ENCODE measurements around the gene ERCC6.

The ERCC6 gene

DNA sequence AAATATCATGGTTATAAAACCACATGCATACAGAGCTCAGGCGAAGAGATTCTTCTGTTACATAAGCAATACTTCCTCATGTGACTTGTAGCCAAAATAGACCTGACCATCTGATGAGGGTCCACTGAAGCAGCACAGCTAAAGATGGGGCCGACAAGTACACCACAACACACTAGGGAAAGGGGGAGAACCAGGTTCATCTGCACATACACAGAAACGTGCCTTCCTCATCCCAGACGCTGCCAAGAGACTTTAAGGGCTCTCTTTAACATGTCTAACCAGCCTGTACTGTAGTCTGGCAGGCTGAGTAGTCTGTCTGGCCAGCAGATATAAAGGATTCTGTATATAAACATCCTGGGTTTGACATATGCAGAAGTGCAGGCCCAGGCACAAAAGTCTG is 30.3 kb downstream of the ERCC6 start:
- no peak for DNase-seq

DNA sequence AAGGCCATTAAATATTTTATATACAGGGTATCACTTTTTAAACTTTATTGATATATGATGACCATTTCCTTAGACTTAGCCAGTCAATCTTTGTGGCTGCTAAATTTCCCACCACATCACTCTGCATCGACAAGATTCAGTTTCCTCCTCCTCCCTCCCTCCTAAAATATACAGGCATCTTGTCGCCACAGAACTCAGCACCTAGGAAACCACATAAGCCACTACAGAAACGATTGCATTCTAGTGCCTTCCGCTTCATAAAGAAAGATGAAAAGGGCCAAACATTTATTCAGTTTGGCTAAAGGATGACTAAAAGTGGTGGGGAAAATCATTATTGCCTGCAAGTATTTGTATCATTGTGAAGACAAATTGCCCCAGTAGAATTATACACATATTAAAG is 30.7 kb downstream of the ERCC6 start:
- DNase-seq, result no peak

DNA sequence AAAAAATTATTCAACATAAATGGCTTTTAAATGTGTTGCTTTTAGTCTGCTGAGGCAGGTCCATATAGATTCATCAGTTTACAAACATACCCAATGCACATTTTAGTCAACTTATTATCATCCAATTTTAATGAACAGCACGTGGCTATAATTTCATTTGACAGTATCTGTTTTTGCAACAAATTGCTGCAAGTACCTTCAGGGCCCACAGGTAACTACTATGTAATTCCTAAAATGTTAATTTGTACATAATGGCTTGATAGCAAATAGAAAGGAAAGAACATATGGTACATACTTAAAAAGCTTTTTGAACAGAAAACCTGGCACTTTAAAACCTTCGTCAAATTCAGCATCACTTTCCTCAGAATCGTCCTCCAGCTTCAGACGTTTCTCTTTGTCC is 33.3 kb downstream of the ERCC6 start:
- no peak for DNase-seq

DNA sequence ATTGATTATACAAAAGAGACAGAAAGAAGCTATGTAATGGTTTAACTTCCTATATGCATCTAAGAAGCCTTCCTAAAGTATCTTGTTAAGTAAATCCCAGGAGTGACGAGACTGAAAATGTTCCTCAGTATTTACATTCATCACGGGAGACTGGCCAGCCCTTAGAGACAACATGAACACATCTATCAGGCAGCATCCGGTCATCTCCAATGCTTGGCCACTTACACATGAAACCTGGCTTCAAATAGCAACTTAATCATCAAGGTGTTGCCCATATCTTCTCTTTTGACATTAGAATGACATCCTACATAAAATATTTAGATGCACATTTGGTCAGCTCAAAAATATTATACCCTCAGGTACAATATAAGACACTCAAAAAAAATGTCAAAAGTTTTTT is 33.8 kb downstream of the ERCC6 start:
- DNase-seq, result no peak

DNA sequence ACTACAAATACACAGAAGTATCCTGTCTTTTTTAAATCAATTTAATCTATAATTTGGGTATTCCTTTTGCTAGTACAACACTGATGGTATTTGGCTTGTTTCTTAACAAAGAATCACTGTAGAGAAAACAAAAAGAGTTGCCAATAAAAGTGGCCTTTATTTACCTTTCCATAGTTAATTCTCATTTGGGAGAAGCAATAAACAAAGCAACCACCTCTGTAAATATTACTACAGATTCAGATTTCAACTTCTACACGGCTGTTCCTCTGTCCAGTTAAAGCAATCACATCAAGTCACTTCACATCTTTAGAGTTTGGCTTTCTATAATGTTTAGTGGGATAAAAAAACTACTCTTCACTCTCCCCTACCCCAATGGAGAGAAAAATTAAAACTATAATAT is 34.4 kb downstream of the ERCC6 start:
- no peak for DNase-seq

DNA sequence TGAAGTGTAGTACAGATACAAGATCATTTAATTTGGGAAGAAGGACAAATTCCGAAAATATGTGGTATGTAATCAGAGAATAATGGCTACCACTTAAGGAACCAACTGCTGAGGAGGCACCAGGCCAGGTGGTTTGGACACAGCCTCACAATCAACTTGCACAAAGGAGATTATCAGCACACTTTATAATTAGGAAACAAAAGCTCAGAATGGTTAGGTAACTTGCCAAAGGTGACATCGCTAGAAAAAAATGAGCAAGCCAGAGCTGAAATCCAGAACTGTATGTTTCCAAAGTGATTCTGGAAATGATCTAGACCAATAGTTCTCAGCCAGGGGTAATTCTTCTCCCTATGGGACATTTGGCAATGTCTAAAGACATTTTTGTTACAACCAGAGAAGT is 36.6 kb downstream of the ERCC6 start:
- no peak for DNase-seq

DNA sequence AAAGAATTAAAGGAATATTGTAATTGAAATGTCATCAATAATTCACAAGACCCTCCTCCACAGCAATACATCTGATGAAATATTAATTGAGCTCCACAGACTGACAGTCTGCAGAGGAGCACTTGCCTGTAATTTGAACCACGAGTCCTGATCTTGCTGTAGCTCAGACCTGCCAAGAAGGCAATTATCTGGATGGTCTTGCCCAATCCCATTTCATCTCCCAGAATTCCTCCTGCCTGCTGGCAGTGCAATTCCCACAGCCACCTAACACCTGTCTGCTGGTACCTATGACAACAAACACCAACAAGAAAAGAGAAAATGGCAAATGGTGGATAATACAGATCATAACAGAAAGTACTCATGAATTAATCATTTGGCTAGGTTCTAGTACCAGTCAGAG is 38.5 kb downstream of the ERCC6 start:
- no peak for DNase-seq

DNA sequence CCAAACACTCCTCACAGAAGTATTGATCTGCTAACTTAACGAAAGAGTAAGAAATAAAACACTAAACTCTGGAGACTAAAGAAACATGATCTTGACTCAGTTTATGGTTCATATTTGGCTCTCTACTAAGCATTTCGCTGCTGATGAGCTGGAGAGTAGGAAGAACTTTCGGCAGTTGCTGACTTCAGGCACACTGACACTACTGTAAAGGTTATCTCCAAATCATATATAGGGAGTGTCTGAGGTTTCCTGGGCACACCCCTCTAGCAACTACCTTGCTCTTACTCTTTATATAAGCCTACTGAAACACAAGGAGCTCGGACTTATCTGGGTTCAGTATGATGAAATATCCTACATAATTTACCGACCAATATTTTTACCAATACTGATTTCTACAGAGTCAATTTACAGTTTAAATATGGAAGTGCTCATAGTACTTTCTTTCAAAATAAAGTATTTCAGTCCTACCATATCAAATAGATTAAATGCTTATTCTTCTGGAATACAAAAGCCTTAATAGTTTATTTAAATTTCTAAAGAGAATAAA is 39.5 kb downstream of the ERCC6 start:
- DNase-seq, result no peak

DNA sequence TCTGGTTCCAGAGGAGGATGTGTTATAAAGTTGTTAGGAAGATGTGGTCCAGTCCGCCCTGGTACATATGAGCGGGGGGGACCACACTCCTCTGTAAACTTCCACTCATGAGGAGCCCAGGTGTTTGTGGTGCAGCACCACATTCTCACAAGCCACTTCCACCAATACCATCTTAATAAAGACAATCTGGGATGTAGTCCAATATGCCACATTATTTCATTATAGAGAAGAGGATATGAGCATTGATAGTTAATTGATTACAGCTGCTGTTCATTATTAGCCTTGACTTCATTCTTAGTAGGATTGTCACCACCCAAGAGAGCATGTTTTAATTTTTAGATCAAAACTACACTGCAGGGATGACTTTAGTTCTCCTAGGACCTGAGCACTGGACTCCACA is 40.5 kb downstream of the ERCC6 start:
- DNase-seq, result no peak

DNA sequence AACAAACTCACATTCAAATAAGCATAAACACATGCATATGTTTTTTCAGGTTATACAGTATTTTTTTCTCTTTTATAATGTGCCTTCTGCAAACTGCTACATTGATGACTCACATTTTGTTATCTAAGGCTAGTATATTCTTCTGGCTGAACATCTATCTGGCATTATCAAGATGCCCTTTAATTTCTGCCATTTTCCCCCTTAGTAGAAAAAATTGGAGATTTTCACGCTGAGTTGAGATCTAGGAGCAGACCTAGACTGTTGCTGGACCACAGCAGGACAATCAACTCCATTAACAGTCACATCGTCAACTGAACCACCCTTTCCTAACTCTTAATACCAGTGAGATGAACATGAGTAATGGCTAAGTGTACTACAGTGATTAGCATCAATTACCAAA is 41.6 kb downstream of the ERCC6 start:
- DNase-seq, result no peak

DNA sequence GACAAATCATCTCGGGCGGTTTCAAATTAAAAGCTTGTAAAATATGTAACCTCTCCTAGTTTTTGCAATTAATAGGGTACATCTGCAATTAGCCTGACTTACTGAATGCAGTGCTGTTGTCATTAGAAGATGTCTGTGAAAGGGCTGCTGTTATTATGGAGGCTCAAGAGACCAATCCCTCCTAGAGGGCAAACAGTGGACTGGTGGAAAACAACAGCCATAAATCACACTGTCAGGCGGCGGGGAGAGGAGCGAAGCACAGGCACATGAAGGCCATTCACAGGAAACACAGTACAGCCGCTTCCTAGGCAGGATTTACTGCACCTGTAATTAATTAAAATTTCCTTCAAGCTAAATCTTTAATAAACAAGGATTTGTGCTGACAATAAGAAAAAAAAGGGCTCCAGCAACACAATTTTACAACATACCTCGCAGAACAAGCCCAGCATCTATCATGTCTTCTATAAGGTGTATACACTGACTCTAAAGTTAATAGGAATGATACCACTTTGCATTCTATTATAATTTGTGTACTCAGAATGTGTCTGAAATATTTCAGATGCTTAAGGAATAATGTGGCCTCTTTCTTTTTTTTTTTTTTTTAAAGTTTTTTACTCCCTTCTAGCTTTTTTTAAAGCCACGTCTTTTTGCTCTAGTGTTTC is 50.7 kb downstream of the ERCC6 start:
- no peak for DNase-seq

DNA sequence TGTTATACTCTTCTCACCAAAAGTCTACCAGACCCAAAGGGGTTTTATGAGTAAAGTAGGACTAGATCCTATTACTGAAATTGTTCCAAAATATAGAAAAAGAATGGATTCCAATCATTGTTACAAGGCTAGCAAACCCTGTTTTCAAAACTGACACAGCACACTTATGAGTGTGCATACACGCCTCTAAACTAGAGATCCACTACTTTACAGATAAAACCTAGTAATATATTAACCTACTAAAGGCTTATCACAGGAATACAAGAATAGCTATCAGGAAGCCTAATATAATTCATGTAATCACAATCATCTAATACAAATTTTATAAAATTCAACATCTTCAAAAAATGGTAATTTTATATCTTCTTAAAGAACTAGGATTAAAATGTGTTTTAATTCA is 52.2 kb downstream of the ERCC6 start:
- no peak for DNase-seq

DNA sequence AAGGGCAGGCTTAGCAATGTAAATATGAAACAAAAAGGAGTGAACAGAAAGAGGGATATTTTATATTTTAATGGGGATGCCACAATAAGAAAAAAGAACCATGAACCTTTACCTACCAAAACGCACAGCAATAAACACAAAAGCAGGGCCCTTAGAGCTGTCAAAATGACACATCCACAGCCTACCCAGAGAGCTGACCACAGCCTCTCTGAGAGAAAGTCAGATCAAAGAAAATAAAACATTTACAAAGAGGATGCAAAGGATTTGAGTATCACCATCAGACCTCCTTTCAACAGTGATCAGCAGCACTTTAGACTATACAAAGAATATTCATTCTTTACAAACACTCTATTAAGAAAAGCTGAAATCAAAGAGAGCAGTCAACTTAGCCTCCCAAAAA is 52.9 kb downstream of the ERCC6 start:
- no peak for DNase-seq

DNA sequence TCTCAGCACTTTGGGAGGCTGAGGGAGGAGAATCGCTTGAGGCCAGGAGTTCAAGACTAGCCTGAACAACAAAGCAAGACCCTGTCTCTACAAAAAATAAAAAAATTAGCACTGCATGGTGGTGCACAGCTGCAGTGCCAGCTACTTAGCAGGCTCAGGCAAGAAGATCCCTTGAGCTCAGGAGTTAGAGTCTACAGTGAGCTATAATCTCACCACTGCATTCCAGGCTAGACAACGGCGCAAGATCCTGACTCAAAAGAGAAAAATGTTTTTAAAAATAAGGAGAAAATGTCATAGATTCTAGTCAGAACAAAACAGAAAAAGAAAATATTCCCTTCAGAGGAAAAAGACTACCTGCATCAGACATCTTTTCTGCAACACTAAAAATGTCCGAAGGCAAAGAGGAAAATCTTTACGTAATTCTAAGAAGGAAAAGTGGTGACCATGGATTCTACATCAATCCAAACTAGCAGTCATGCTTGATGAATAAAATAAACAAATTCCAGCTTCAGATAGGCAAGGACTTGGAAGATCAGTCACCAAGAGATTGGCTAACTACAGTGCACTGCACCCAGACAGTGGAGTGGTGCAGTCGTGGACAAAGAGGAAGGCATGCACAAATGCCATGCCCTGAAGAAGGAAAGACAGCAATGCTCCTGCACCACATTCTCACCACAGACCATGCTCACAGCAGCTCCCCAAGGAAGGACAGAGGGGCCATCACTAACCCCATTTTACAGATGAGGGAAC is 54.3 kb downstream of the ERCC6 start:
- DNase-seq, result no peak

DNA sequence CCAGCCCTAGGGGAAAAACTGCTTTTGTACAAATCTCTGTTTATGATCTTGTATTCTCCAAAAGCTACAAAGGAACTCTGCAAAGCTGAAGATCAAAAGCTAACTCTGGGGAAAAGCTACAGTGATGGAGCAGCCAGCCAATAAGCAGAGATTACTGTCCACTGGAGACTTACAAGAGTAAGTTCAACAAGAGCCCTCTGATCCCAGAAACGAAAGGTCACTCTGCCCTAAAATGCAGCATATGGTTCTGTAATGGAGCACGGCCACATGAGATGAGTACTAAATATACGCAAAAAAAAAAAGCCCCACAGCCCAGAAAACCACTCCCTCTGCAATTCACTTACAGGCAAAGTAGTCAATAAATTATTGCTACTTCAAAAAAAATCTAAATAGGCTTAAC is 60.1 kb downstream of the ERCC6 start:
- no peak for DNase-seq

DNA sequence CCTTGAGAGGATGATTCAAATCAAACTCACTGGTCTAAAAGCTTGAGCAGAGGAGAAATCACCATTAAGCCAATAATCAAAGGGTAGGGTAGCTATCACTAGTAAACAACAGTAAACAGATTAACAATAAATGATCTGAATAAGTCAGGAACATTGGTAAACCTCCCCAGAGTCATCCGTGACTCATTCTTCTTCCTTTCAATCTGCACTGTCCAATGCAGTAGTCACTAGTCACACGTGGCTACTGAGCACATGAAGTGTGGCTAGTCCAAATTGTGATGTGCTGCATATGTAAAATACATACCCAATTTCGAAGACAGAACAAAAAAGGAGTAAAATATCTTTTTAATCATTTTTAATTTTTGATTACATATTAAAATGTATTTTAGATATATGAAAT is 64.0 kb downstream of the ERCC6 start:
- no peak for DNase-seq

DNA sequence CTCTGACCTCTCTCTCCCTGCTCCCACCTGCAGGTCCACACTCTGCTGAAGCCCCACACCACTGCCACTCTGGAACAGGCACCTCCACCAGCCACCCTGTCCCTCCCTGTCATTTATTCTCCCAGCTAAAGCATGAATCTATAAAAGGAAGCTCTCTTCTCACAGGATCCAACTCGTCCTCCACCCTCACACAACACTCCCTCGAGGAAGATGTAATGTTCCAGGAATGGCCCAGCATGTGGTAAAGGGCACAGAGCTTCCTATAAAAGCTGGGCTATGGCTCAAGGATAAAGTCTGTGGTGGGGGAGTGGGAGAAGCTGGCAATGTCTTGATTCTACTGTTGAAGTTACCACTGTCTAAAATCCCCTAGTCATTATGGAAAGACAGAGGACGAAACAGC is 67.4 kb downstream of the ERCC6 start:
- DNase-seq, result no peak

DNA sequence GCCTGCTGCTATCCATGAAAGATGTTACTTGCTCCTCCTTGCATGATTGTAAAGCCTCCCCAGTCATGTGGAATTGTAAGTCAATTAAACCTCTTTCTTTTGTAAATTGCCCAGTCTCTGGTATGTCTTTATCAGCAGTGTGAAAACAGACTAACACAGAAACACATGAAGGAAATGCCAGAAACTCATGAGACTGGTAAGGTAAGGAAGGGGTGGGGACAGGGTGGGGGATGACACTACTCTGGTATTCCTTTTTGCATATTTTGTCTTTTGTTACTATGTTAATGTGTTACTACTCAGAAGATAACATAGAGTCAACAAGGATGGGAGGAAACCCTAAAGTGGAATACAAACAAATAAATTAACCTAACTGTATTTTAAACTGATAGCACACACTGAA is 73.2 kb downstream of the ERCC6 start:
- DNase-seq, result no peak

Measured in stimulated activated CD4-positive, alpha-beta T cell treated with anti-CD3 and anti-CD28 coated beads, Interleukin-4, amount 100 ng/mL, for 4 hours (primary cell).